ENCODE results near the gene SLC35G6.

GRCh38 chr17:7468804-7469389 is 12.3 kb upstream of the SLC35G6 start:
- TF ChIP-seq CTCF (IDR thresholded peaks at IDR 0.05; ENCODE audit: borderline replicate concordance, extremely low read depth, low read length, poor library complexity, severe bottlenecking): no peak
- no peak for TF ChIP-seq EZH2 (IDR thresholded peaks at IDR 0.05; ENCODE audit: borderline replicate concordance, low read depth, low read length, severe bottlenecking)
